A549 (cell line): ENCODE results near the gene TMEM179B.

Experiments
- CHD2 ChIP-seq: fragments of 150-350 bp; IDR thresholded peaks from 2 replicates; pipeline ENCODE4 v1.6.1; 2014; ENCODE audit warnings: low read length; ENCODE audit not compliant: partially characterized antibody
- CHD4 ChIP-seq: fragments of 200-600 bp; sonication (generic); IDR thresholded peaks from 2 replicates; pipeline ENCODE4 v1.6.1; 2016; ENCODE audit warnings: antibody characterized with exemption, mild to moderate bottlenecking, borderline replicate concordance
- EP300 ChIP-seq, 2 experiments: fragments of >200 bp; sonication (Bioruptor Twin); formaldehyde crosslinking; IDR thresholded peaks; 2 replicates in 1 of 2; 3 replicates in 1 of 2; pipeline ENCODE4 v1.6.1; 2016 to 2017
- NFE2L2 ChIP-seq: fragments of 150-350 bp; conservative IDR thresholded peaks from 2 replicates; pipeline ENCODE4 v1.6.1; 2014; ENCODE audit warnings: low read length
- PHF8 ChIP-seq: fragments of 200-600 bp; sonication (generic); IDR thresholded peaks from 2 replicates; pipeline ENCODE4 v1.6.1; 2016; ENCODE audit warnings: low read depth, mild to moderate bottlenecking, antibody characterized with exemption, moderate library complexity, borderline replicate concordance
- POLR2A ChIP-seq: IDR thresholded peaks from 2 replicates; pipeline ENCODE4 v1.6.1; 2012; ENCODE audit warnings: mild to moderate bottlenecking, low read length
- POLR2AphosphoS2 ChIP-seq: conservative IDR thresholded peaks from 2 replicates; pipeline ENCODE4 v1.6.1; 2012; ENCODE audit warnings: low read length, improper control_type of control experiment, inconsistent platforms
- RAD21 ChIP-seq, 2 experiments: fragments of >200 bp in 1 of 2; sonication (Bioruptor Twin) in 1 of 2; formaldehyde crosslinking in 1 of 2; IDR thresholded peaks in 1 of 2; conservative IDR thresholded peaks in 1 of 2; 2 replicates in 1 of 2; 3 replicates in 1 of 2; pipeline ENCODE4 v1.6.1; 2012 to 2018; ENCODE audit warnings: inconsistent platforms in 1 of 2
- RFX5 ChIP-seq: fragments of 450-650 bp; IDR thresholded peaks from 2 replicates; pipeline ENCODE4 v1.7.1; 2014; ENCODE audit warnings: antibody characterized with exemption, mild to moderate bottlenecking, moderate library complexity
- TF ChIP-seq, protein P1 (sequence below): fragments of >200 bp; sonication (Bioruptor Twin); formaldehyde crosslinking; IDR thresholded peaks from 3 replicates; pipeline ENCODE4 v1.5.1; 2016
- TF ChIP-seq, protein P2 (sequence below): fragments of 450-650 bp; IDR thresholded peaks from 2 replicates; pipeline ENCODE4 v1.6.1; 2014; ENCODE audit warnings: antibody characterized with exemption
- TF ChIP-seq, protein P3 (sequence below): IDR thresholded peaks from 2 replicates; pipeline ENCODE4 v1.6.1; 2012

DNA sequence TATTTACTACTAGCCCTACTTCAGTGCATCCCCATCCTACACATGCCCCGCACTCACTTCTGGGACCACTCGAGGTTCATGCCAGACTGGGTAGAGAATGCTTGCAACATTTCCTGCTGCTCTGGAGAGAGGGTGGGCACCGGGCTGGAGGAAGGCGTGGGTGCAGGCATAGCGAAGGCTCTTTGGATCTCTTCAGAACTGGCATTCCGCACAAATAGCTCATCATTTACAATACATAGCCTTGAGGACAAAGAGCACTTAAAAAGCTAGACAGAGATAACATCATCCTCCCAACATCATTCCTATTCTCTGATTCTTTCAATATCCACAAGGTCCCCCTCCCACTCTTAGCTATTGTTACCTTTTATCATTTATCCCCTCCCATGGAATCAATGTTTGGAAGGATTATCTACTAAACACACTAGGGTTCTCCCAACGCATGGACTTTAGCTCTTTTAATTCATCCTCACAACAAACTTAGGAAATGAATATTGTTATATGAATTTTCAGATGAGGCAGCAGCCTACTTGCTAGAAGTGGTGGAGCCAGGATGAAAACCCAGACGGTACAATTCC is 7.1 kb downstream of the TMEM179B start:
- TF ChIP-seq, protein P1, sequence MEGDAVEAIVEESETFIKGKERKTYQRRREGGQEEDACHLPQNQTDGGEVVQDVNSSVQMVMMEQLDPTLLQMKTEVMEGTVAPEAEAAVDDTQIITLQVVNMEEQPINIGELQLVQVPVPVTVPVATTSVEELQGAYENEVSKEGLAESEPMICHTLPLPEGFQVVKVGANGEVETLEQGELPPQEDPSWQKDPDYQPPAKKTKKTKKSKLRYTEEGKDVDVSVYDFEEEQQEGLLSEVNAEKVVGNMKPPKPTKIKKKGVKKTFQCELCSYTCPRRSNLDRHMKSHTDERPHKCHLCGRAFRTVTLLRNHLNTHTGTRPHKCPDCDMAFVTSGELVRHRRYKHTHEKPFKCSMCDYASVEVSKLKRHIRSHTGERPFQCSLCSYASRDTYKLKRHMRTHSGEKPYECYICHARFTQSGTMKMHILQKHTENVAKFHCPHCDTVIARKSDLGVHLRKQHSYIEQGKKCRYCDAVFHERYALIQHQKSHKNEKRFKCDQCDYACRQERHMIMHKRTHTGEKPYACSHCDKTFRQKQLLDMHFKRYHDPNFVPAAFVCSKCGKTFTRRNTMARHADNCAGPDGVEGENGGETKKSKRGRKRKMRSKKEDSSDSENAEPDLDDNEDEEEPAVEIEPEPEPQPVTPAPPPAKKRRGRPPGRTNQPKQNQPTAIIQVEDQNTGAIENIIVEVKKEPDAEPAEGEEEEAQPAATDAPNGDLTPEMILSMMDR = no peak
- TF ChIP-seq RAD21 (conservative IDR thresholded peaks at IDR 0.05 in 1 of 2, IDR thresholded peaks at IDR 0.05 in 1 of 2) (no peak), EP300 (IDR thresholded peaks at IDR 0.05) (no peak), CHD2 (no peak), POLR2A (no peak), NFE2L2 (no peak), PHF8 (no peak), CHD4 (no peak), RFX5 (no peak), POLR2AphosphoS2 (no peak)
- TF ChIP-seq, protein P2, sequence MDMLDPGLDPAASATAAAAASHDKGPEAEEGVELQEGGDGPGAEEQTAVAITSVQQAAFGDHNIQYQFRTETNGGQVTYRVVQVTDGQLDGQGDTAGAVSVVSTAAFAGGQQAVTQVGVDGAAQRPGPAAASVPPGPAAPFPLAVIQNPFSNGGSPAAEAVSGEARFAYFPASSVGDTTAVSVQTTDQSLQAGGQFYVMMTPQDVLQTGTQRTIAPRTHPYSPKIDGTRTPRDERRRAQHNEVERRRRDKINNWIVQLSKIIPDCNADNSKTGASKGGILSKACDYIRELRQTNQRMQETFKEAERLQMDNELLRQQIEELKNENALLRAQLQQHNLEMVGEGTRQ = no peak
- TF ChIP-seq, protein P3, sequence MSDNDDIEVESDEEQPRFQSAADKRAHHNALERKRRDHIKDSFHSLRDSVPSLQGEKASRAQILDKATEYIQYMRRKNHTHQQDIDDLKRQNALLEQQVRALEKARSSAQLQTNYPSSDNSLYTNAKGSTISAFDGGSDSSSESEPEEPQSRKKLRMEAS = no peak
